Measurements from ENCODE around the gene CNKSR1. TPM values are rescaled to one million over a fixed set of nuclear protein-coding genes. Genes with fewer than 3 reads are reported as not detected.

The CNKSR1 gene
- total RNA-seq, 2 experiments from 2014 or later = 4.5 to 6.0 TPM

- H3K9me3 Mint-ChIP-seq = no peaks in the 10 kb centered on the region
- POLR2A ChIA-PET = interaction anchor here (0.5 to 2.0 kb wide), 20 partner anchors 30 to 237 kb away, joined by 3 to 21 read pairs (median 4); partner anchors contain the start of genes ZNF593 and ZNF593OS
- ATAC-seq (ENCODE audit: low read depth) (no peak), DNase-seq (no peak)
- no peaks in the 10 kb centered on the region for H3K27me3 Mint-ChIP-seq
- peak overlapping the region; percentile 97 for H3K27ac Mint-ChIP-seq
- peaks cover 33% of the 10 kb centered on the region for H3K4me1 Mint-ChIP-seq
- peaks cover 19% of the 10 kb centered on the region for H3K36me3 Mint-ChIP-seq
- peak overlapping the region; percentile 100 for H3K4me3 Mint-ChIP-seq
Measured at GRCh38 chr1:26234644-26235370, 57.5 kb downstream of the CNKSR1 start.

- peaks cover 25% of the 10 kb centered on the region for H3K36me3 Mint-ChIP-seq
- H3K4me3 Mint-ChIP-seq = peak overlapping the region; percentile 25
- POLR2A ChIA-PET = interaction anchor here (0.6 kb wide), 1 partner anchor 68 kb away, joined by 3 read pairs; the partner anchor contains the start of gene ZNF593
- peaks cover 35% of the 10 kb centered on the region for H3K4me1 Mint-ChIP-seq
- ATAC-seq (ENCODE audit: low read depth) = no peak
- no peak for DNase-seq
- H3K27me3 Mint-ChIP-seq = no peaks in the 10 kb centered on the region
- no peak overlapping the region for H3K27ac Mint-ChIP-seq
- H3K9me3 Mint-ChIP-seq = no peaks in the 10 kb centered on the region
Measured at GRCh38 chr1:26237230-26237966, 60.1 kb downstream of the CNKSR1 start.

Other genes with a start within 250 kb of the CNKSR1 start
- gene PAFAH2, start 179.4 kb upstream of the CNKSR1 start, total RNA-seq = 10 to 100 TPM; 13.5 to 15.4 TPM
- gene EXTL1, start 155.7 kb upstream of the CNKSR1 start, total RNA-seq = not detected
- not detected for gene SLC30A2, start 131.4 kb upstream of the CNKSR1 start, total RNA-seq
- not detected for gene TRIM63, start 109.9 kb upstream of the CNKSR1 start, total RNA-seq
- 10 to 100 TPM; 21.2 to 22.1 TPM for gene PDIK1L, start 65.7 kb upstream of the CNKSR1 start, total RNA-seq
- gene FAM110D, start 18.4 kb upstream of the CNKSR1 start, total RNA-seq = not detected
- gene C1orf232, start 8.5 kb upstream of the CNKSR1 start, total RNA-seq = not detected
- gene ZNF593, start 7.6 kb upstream of the CNKSR1 start, total RNA-seq = 10 to 100 TPM; 26.5 to 31.0 TPM
- not detected for gene ZNF593OS, start 5.7 kb upstream of the CNKSR1 start, total RNA-seq
- not detected for gene CATSPER4, start 13.1 kb downstream of the CNKSR1 start, total RNA-seq
- gene CEP85, start 56.7 kb downstream of the CNKSR1 start, total RNA-seq = 10 to 100 TPM; 36.0 to 37.2 TPM
- gene SH3BGRL3, start 102.6 kb downstream of the CNKSR1 start, total RNA-seq = 100 to 1,000 TPM; 531 to 542 TPM
- 10 to 100 TPM; 60.5 to 64.1 TPM for gene UBXN11, start 129.1 kb downstream of the CNKSR1 start, total RNA-seq
- gene CD52, start 140.5 kb downstream of the CNKSR1 start, total RNA-seq = 1,000 to 10,000 TPM; 1,078 to 1,088 TPM
- gene CRYBG2, start 176.6 kb downstream of the CNKSR1 start, total RNA-seq = 10 to 100 TPM in 1 of 2 experiments, 1 to 10 TPM in 1; 7.9 to 10.3 TPM
- gene ZNF683, start 195.3 kb downstream of the CNKSR1 start, total RNA-seq = 1 to 10 TPM; 9.3 to 9.9 TPM
- not detected for gene LIN28A, start 233.3 kb downstream of the CNKSR1 start, total RNA-seq